GM12891 (cell line): ENCODE data around the gene TM4SF18.

ENCODE experiments used
- DNase-seq: peaks from one replicate; pipeline ENCODE4 v3.0.0; 2011; ENCODE audit warnings: low spot score; ENCODE audit not compliant: insufficient read length
- FAIRE-seq: peaks from 2 replicates; lab custom pipeline; 2011; peaks lifted over from hg19 to GRCh38; lab: Jason Lieb, UNC
- PAX5 ChIP-seq: IDR thresholded peaks from 2 replicates; pipeline ENCODE4 v1.6.1; 2011; ENCODE audit warnings: low read length, moderate library complexity, mild to moderate bottlenecking; ENCODE audit not compliant: insufficient read depth, severe bottlenecking
- POLR2A ChIP-seq: IDR thresholded peaks from 2 replicates; pipeline ENCODE4 v1.6.1; 2011; ENCODE audit warnings: low read depth, low read length, control low read depth
- POLR2AphosphoS5 ChIP-seq: IDR thresholded peaks from 2 replicates; pipeline ENCODE4 v1.6.1; 2011; ENCODE audit warnings: low read depth, low read length, control low read depth
- POU2F2 ChIP-seq: IDR thresholded peaks from 2 replicates; pipeline ENCODE4 v1.6.1; 2011; ENCODE audit warnings: low read depth, mild to moderate bottlenecking, control low read depth, low read length, moderate library complexity
- SPI1 ChIP-seq: IDR thresholded peaks from 2 replicates; pipeline ENCODE4 v1.6.1; 2011; ENCODE audit warnings: low read depth, low read length, control low read depth
- TAF1 ChIP-seq: IDR thresholded peaks from 2 replicates; pipeline ENCODE4 v1.6.1; 2011; ENCODE audit warnings: low read depth, low read length, control low read depth

TM4SF18 gene

DNA sequence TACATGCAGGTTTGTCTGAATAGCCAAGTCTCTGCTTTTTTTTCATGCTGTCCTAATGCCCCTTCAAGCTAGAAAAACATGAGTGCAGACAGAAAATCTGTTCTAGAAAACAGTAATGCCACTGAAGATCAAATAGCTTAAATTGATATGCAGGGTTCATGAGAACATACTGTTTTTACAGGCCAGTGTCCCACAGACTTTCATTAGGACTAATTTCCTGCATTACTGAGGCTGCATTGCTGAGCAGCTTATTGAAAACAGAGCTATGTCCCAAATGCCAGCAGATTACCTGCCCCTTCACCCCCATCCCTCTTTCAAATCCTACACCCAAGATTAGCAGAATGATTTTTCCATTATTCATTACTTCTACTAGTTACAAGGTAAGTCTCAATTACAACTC is 665 bp downstream of the TM4SF18 start:
- TF ChIP-seq SPI1 (no peak), POU2F2 (no peak), POLR2AphosphoS5 (no peak), PAX5 (no peak), TAF1 (no peak), POLR2A (no peak)
- DNase-seq (no peak), FAIRE-seq (no peak)

DNA sequence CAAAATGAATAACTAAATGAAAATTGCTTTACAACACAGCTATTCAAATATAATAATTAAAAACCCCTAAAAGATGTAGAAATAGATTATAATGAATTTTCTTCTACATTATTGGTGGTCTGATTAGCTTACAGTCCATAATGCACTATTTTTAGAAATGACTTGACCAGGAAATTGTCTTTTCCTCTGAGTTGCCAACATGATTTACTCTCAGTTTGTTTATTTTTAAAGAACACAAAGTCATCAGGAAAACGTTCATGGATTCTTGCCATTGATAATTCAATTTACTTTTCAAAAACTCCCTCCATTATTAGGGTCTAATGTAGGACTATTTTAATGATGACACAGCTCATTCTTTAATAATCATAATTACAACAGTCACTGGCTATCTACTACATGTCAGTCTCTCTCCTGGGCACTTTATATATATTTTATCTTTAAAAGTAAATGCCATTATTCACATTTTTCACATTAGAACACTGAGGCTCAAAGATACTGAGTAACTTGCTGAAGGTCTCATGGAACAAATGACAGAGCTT is 1.1 kb downstream of the TM4SF18 start:
- DNase-seq = no peak
- no peak for FAIRE-seq
- no peak for TF ChIP-seq POU2F2
- TF ChIP-seq POLR2AphosphoS5 = no peak
- no peak for TF ChIP-seq SPI1
- no peak for TF ChIP-seq PAX5
- TF ChIP-seq TAF1 = no peak
- TF ChIP-seq POLR2A = no peak

DNA sequence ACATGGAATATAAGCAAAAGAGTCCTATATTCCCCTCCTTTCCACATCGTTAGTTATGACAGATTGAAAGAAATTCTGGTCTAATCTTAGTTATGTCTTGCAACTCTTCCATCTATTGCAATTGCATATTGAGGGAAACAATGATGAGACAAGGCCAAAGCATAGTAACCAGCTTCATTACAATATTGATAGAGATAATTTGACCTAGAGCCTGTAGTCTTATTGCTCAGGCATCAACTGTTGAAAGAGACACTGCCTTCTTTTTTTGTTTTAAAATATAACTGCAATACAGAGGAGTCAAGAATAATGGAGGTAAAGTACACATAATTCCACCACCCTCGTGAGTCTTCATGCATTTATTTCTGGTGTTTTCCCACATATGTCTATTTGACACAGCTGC is 2.0 kb downstream of the TM4SF18 start:
- DNase-seq = no peak
- TF ChIP-seq TAF1 (no peak), POLR2A (no peak), POU2F2 (no peak), SPI1 (no peak), POLR2AphosphoS5 (no peak), PAX5 (no peak)
- FAIRE-seq = no peak

DNA sequence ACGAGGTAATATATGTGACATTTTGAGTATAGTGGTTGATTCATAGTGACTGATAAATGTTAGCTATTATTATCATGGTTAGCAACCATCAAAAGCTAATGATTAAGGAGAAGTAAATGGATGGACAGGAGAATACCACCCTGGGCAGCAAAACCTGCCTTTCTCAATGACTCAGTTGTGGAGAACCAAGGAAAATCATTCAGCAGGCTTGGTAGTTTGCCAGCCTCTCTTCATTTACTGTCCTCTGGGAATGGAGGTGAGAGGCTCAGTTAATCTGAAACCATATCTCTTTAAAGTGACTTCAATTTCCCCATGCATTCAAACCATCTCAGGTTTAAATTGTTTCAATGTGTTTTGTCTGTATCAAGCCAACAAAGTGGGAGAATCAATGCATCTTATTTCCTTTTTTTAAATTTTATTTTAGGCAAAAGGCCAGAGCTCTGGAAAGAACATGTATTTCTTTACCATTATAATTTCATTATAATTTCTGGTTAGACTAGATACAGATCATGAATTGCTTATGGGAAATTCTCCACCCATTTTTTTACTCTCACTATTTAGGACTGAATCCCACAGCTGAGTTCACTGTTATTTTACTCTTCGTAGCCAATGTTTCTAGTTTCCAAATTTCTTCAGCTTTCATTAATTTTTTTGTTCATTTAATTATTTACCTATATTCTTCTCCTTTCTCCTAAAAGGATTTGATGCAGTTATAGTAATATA is 2.7 kb downstream of the TM4SF18 start:
- no peak for DNase-seq
- TF ChIP-seq POU2F2 = no peak
- FAIRE-seq = no peak

DNA sequence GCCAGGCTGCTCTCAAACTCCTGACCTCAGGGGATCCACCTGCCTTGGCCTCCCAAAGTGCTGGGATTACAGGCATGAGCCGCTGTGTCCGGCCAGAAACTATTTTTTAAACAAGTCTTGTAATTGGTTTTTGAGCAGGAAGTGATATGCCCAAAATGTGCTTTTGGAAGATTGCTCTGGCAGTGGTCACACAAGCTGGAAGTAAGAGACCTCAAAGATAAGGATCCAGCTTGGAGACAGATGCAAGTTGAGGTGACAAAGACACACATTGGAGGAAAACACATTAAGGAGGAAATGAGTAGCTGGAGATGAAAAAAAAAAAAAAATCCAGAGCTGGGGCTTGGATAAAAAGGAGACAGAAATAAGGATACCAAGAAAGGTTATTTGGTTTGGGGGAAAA is 6.3 kb downstream of the TM4SF18 start:
- DNase-seq = no peak
- no peak for FAIRE-seq
- TF ChIP-seq TAF1 (no peak), POU2F2 (no peak), SPI1 (no peak), POLR2A (no peak), PAX5 (no peak), POLR2AphosphoS5 (no peak)

DNA sequence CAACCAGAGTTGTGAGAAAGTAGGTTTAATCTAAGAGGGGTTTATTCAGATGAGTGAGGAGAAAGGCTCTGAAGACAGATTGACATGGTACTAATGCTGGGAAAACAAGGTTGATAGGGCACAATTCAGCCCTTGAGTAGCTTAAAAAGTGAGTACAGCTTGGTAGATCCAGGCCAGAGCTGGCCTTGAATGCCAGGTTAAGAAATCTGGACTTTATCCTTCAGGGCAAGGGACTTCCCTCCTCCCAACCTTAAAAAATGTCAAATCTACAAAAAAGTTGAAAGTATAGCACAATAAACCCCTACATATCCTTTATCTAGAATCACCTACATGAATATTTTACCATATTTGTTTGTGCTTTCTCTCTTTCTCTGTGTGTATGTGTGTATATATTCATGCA is 7.9 kb downstream of the TM4SF18 start:
- FAIRE-seq (no peak), DNase-seq (no peak)
- TF ChIP-seq SPI1 = no peak
- TF ChIP-seq POLR2AphosphoS5 = no peak
- no peak for TF ChIP-seq PAX5
- no peak for TF ChIP-seq POLR2A
- TF ChIP-seq TAF1 = no peak
- no peak for TF ChIP-seq POU2F2

DNA sequence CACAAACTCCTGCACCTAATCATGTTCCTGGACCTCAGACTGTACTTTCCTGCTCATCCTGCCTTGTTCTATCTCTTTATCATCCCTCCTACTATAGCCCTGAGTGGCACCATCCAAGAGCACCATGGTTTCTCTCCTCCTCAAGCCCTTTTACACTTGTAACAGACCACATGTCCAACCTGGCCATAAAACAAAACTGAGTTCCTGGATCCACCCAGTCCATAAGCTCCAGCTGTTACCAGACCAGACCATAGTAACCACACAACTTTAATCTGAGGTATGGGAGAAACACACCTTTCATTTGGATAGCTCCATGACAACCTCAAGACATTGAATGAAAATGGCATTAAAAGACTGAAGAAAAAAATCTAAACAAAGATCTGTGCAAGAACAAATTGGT is 9.1 kb downstream of the TM4SF18 start:
- TF ChIP-seq POLR2AphosphoS5 (no peak), POLR2A (no peak), POU2F2 (no peak), PAX5 (no peak), TAF1 (no peak), SPI1 (no peak)
- FAIRE-seq (no peak), DNase-seq (no peak)

DNA sequence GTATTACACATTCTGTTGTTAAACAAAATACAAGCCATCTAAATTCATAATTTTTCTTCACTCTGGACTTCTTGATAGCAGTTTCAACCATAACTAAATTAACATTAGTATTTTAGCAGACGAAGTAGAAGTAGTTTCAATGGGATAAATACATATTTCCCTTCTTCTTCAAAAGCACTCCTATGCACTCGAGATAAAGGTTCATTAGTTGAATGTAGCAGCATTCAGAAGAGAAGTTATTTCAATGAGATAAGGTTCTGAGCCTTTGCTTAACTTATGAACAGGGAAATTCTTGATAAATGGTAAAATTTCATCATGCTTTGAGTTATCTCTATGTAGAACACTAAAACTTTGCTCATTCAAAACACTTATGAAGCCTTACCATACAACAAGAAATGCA is 11.8 kb downstream of the TM4SF18 start:
- no peak for FAIRE-seq
- DNase-seq = no peak
- TF ChIP-seq POLR2A = no peak
- TF ChIP-seq PAX5 = no peak
- no peak for TF ChIP-seq TAF1
- no peak for TF ChIP-seq SPI1
- no peak for TF ChIP-seq POU2F2
- TF ChIP-seq POLR2AphosphoS5 = no peak

DNA sequence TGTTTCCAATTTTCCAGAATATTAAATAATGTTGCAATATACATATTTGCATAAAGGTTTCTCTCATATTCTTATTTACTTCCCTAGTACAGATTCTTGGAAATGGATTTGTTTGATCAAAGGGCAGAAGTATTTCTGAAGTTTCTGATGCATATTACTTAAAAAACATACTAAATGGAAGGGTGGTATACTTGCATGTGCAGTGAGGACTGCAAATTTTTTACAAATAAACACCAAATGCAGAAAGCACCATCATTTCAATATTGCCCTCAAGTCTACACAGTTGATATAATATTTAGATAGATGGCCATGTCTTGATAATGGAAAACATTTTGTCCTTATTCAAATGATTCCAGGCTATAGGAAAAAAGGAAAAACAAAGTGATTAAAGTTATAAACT is 12.3 kb downstream of the TM4SF18 start:
- FAIRE-seq (no peak), DNase-seq (no peak)
- TF ChIP-seq POLR2AphosphoS5 (no peak), POLR2A (no peak), SPI1 (no peak), TAF1 (no peak), PAX5 (no peak), POU2F2 (no peak)

DNA sequence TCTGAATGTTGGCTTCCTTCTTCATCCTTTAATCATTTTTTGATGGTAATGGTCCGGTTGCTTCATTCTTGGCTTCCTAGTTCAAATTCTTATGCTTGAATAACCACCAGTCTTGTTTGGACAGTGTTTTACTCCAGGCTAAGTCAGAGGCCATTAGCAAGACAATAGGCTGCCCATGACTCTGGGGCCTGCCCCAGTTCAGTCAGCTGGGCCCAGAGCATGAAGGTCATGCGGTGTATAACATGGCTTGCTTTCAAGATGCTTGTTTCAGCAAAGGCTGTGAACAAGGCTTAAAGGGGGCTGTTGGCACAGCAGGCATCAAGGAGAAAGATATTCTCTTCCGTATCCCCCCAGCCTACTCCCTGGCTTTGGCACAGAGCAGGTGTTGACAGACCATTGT is 13.7 kb downstream of the TM4SF18 start:
- no peak for DNase-seq
- TF ChIP-seq POU2F2 (no peak), TAF1 (no peak), POLR2AphosphoS5 (no peak), SPI1 (no peak), POLR2A (no peak), PAX5 (no peak)
- no peak for FAIRE-seq
